CD8-positive, alpha-beta memory T cell (primary cell): ENCODE results near the gene TFAP2B. TPM values are rescaled to one million over a fixed set of nuclear protein-coding genes. Genes with fewer than 3 reads are reported as not detected.

ENCODE experiments used
- CTCF ChIA-PET: fragments of 350-600 bp; sonication (Branson Sonifier 250); formaldehyde crosslinking; loops from one replicate; lab custom pipeline; 2021; ENCODE audit warnings: antibody characterized with exemption; lab: Charles Lee
- POLR2A ChIA-PET: fragments of 350-600 bp; sonication (Branson Sonifier 250); formaldehyde crosslinking; loops from one replicate; lab custom pipeline; 2021; ENCODE audit warnings: antibody characterized with exemption; lab: Charles Lee
- DNase-seq, 5 donors: peaks; one replicate each; pipeline versions ENCODE4 v3.0.0 to v3.0.0-alpha.2; 2020 to 2022; ENCODE audit warnings: mixed read lengths in 1 of 5
- H3K27ac ChIP-seq: one replicate; pipeline ENCODE4 v1.7.0; 2013; ENCODE audit warnings: low read depth, mild to moderate bottlenecking, low read length, moderate library complexity
- H3K27me3 ChIP-seq: 2 replicates; pipeline ENCODE4 v1.7.0; 2013; ENCODE audit warnings: low read length, mild to moderate bottlenecking; ENCODE audit not compliant: insufficient read depth, poor library complexity, severe bottlenecking
- H3K36me3 ChIP-seq: 2 replicates; pipeline ENCODE4 v1.7.0; 2013; ENCODE audit warnings: mild to moderate bottlenecking, low read length, moderate library complexity; ENCODE audit not compliant: insufficient read depth
- H3K4me1 ChIP-seq: 2 replicates; pipeline ENCODE4 v1.7.0; 2013; ENCODE audit warnings: mild to moderate bottlenecking, low read length, moderate library complexity; ENCODE audit not compliant: insufficient read depth
- H3K4me3 ChIP-seq: 2 replicates; pipeline ENCODE4 v1.7.0; 2013; ENCODE audit warnings: mild to moderate bottlenecking, low read length
- H3K9me3 ChIP-seq: 2 replicates; pipeline ENCODE4 v1.7.0; 2013; ENCODE audit warnings: mild to moderate bottlenecking, low read length
- H3K27ac Mint-ChIP-seq, 8 donors: one replicate each; pipeline ENCODE4 v1.8.0; 2020 to 2021; ENCODE audit warnings: mixed read lengths in 8 of 8, mild to moderate bottlenecking in 6 of 8, inconsistent platforms in 3 of 8, moderate library complexity in 3 of 8
- H3K27me3 Mint-ChIP-seq, 2 donors: one replicate each; pipeline ENCODE4 v1.8.0; 2020 to 2021; ENCODE audit warnings: mixed read lengths in 2 of 2, mild to moderate bottlenecking in 1 of 2, moderate library complexity in 1 of 2
- H3K36me3 Mint-ChIP-seq, 3 donors: one replicate each; pipeline ENCODE4 v1.8.0; 2020 to 2021; ENCODE audit warnings: mixed read lengths in 3 of 3, inconsistent platforms in 1 of 3, mild to moderate bottlenecking in 1 of 3
- H3K4me1 Mint-ChIP-seq, 3 donors: one replicate each; pipeline ENCODE4 v1.8.0; 2020 to 2021; ENCODE audit warnings: mixed read lengths in 3 of 3, inconsistent platforms in 1 of 3, mild to moderate bottlenecking in 1 of 3
- H3K4me3 Mint-ChIP-seq, 7 donors: one replicate each; pipeline ENCODE4 v1.8.0; 2020 to 2021; ENCODE audit warnings: mixed read lengths in 7 of 7, mild to moderate bottlenecking in 6 of 7, moderate library complexity in 4 of 7, inconsistent platforms in 2 of 7
- H3K9me3 Mint-ChIP-seq, 5 donors: one replicate each; pipeline ENCODE4 v1.8.0; 2020 to 2022; ENCODE audit warnings: mixed read lengths in 5 of 5, mild to moderate bottlenecking in 3 of 5, moderate library complexity in 2 of 5, inconsistent platforms in 1 of 5
- polyA plus RNA-seq: library from polyadenylated mRNA; unstranded; fragments of 300-500 nt; fragmentation: Illumina TruSeq; gene quantifications from one replicate; pipeline ENCODE4 v1.2.3, GENCODE V29; 2021
- total RNA-seq, 2 experiments: library from RNA; stranded (reverse); gene quantifications; one replicate each; pipeline ENCODE4 v1.2.3, GENCODE V29; 2021

The TFAP2B gene
- total and polyA plus RNA-seq, 3 experiments from 2014 or later: not detected

DNA sequence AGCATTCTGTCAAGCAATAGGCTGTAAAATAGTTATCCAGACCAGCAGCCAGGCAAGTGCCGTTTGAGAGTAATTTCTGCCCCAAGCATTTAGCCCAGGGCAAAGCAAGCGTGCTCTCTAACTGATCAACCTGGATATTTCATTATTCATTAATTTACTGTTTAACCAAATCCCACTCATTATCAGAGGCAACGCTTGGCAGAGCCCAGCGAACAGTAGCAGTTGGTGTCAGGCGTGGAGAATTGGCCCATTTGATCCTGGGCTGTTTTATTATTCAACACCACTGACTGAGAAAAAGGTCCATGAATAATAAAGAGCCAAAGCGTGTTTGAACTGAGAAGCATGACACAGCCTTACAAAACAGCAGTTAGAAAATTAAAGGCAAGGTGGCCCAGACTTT lies 35.3 kb downstream of the TFAP2B start:
- POLR2A ChIA-PET: no interaction called here
- H3K27me3 ChIP-seq: no peaks in the 10 kb centered on the region
- CTCF ChIA-PET: no interaction called here
- H3K36me3 ChIP-seq: no peaks in the 10 kb centered on the region
- Mint-ChIP-seq H3K4me1 (no peaks in the 10 kb centered on the region), H3K27ac (no peak overlapping the region), H3K27me3 (peaks cover 17 to 33% of the 10 kb centered on the region in 2 donors), H3K36me3 (no peaks in the 10 kb centered on the region), H3K4me3 (no peak overlapping the region), H3K9me3 (peaks cover 0 to 7% (median 4%) of the 10 kb centered on the region in 5 donors)
- no peaks in the 10 kb centered on the region for H3K9me3 ChIP-seq
- no peak for DNase-seq
- no peak overlapping the region for H3K27ac ChIP-seq
- no peak overlapping the region for H3K4me3 ChIP-seq
- H3K4me1 ChIP-seq: no peaks in the 10 kb centered on the region

DNA sequence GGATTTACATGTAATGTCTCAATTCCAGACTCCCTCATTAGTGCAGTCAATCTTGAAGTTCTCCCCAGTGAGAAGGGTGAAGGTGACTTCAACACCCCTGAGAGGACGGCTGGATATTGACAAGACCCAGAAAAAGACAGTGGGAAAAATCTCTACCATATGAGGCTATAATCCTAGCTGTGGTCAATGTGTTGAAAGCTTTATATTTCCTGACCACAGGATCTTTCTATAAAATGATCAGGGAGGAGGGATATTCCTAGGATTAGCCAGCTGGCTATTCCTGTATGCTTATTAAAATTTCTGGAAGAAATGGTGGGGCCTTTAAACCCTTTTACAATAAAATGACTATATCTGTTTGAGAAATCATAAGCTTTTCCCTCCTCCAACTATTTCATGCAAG lies 43.0 kb downstream of the TFAP2B start:
- POLR2A ChIA-PET: no interaction called here
- CTCF ChIA-PET: no interaction called here
- peaks cover 0 to 8% (median 3%) of the 10 kb centered on the region in 5 donors for H3K9me3 Mint-ChIP-seq

DNA sequence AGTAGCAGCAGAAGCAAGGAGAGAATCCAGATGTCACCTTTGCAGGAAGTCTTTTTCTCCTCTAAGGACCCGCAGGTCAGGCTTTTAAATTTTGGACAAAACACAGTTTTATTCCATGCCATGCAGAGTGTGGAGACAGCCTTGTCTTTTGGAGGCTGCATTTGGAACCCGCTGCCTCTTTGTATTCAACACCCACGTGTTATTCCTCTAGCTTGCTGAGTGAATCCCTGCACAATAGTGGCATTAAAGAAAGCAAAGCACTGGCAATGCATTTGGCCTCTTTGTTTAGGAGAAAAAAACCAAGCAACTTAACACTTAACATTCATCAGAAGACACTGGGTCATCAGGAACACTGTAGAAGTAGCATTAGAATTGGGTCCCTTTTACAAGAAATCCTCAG lies 43.5 kb downstream of the TFAP2B start:
- H3K27me3 ChIP-seq: no peaks in the 10 kb centered on the region
- no peak for DNase-seq
- Mint-ChIP-seq H3K9me3 (peaks cover 0 to 8% (median 3%) of the 10 kb centered on the region in 5 donors), H3K4me3 (no peak overlapping the region), H3K27ac (no peak overlapping the region), H3K36me3 (no peaks in the 10 kb centered on the region), H3K4me1 (no peaks in the 10 kb centered on the region), H3K27me3 (no peaks in the 10 kb centered on the region)
- no peak overlapping the region for H3K27ac ChIP-seq
- no peaks in the 10 kb centered on the region for H3K9me3 ChIP-seq
- H3K4me1 ChIP-seq: no peaks in the 10 kb centered on the region
- POLR2A ChIA-PET: no interaction called here
- CTCF ChIA-PET: no interaction called here
- no peaks in the 10 kb centered on the region for H3K36me3 ChIP-seq
- H3K4me3 ChIP-seq: no peak overlapping the region

More for the DNA sequence above, 43.0 kb downstream of the TFAP2B start:
- DNase-seq: no peak
- Mint-ChIP-seq H3K4me1 (no peaks in the 10 kb centered on the region), H3K4me3 (no peak overlapping the region), H3K36me3 (no peaks in the 10 kb centered on the region), H3K27ac (no peak overlapping the region), H3K27me3 (no peaks in the 10 kb centered on the region)
- Histone ChIP-seq H3K9me3 (no peaks in the 10 kb centered on the region), H3K4me1 (no peaks in the 10 kb centered on the region), H3K27ac (no peak overlapping the region), H3K36me3 (no peaks in the 10 kb centered on the region), H3K27me3 (no peaks in the 10 kb centered on the region), H3K4me3 (no peak overlapping the region)

DNA sequence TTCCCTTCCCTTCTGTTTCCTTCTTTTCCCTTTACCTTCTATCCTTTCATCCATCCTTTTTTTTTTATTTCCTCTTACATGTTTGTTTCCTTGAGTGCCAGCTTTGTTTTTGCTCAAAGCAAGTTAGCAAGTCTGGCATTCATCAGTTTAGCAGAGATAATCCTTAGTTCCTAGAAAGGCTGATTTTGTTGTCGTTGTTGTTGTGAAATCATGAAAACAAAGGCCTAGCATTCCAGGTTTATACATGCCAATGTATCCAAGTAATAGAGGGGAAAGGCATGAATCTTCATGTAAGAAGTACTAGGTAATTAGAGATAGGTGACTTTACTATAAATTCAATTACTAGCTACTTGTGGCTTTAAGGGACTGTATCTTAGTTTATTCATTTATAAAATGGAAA lies 45.9 kb downstream of the TFAP2B start:
- Mint-ChIP-seq H3K27me3 (no peaks in the 10 kb centered on the region), H3K36me3 (no peaks in the 10 kb centered on the region), H3K9me3 (peaks cover 2 to 8% (median 2%) of the 10 kb centered on the region in 5 donors), H3K27ac (no peak overlapping the region), H3K4me3 (no peak overlapping the region), H3K4me1 (no peaks in the 10 kb centered on the region)
- Histone ChIP-seq H3K4me1 (no peaks in the 10 kb centered on the region), H3K36me3 (no peaks in the 10 kb centered on the region), H3K27me3 (no peaks in the 10 kb centered on the region), H3K4me3 (no peak overlapping the region), H3K9me3 (no peaks in the 10 kb centered on the region), H3K27ac (no peak overlapping the region)
- no peak for DNase-seq
- POLR2A ChIA-PET: no interaction called here
- CTCF ChIA-PET: no interaction called here

DNA sequence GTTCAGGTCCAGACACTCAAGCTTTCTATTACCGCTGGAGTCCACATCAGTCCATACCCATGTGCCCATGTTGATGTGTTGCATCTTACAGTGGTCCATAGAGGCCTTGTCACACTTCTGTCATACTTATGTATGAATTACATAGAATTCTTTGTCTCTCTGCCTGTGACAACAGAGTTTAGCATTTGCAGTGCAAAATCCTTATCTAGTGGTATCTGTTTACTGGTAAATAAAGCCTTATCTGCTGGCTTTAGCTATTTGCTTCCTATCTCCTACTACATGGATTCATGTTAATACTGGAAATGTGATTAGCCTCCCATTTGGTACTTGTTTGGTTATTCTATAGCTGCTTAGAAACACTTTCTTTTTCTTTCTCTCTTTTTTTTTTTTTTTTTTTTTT lies 49.8 kb downstream of the TFAP2B start:
- Mint-ChIP-seq H3K27ac (no peak overlapping the region), H3K9me3 (peaks cover 0 to 5% (median 4%) of the 10 kb centered on the region in 5 donors), H3K4me3 (no peak overlapping the region), H3K27me3 (no peaks in the 10 kb centered on the region), H3K4me1 (no peaks in the 10 kb centered on the region), H3K36me3 (no peaks in the 10 kb centered on the region)
- Histone ChIP-seq H3K36me3 (no peaks in the 10 kb centered on the region), H3K27me3 (no peaks in the 10 kb centered on the region), H3K4me1 (no peaks in the 10 kb centered on the region), H3K27ac (no peak overlapping the region), H3K4me3 (no peak overlapping the region), H3K9me3 (no peaks in the 10 kb centered on the region)
- POLR2A ChIA-PET: no interaction called here
- CTCF ChIA-PET: no interaction called here
- no peak for DNase-seq

DNA sequence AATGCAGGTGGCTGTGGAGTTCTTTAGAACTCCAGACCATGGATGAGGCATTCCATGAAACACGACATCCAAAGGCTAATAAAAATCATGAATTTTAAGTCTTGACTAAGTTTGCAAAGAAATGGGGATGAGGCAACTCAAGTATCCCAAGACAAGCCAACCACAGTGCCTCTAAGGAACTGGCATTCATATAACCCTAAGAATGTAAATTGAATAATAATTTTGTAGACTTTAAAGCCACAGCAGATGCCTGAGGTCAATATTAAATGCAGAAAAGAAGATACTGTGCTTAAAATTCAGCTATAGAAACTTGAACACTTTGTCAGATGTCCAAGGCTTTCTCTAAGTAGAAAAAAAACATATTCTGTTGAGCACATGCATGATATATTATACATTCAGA lies 54.5 kb downstream of the TFAP2B start:
- Histone ChIP-seq H3K9me3 (no peaks in the 10 kb centered on the region), H3K27ac (no peak overlapping the region), H3K4me3 (no peak overlapping the region), H3K4me1 (no peaks in the 10 kb centered on the region), H3K27me3 (no peaks in the 10 kb centered on the region), H3K36me3 (no peaks in the 10 kb centered on the region)
- H3K36me3 Mint-ChIP-seq: no peaks in the 10 kb centered on the region
- POLR2A ChIA-PET: no interaction called here
- no peaks in the 10 kb centered on the region for H3K27me3 Mint-ChIP-seq
- CTCF ChIA-PET: no interaction called here
- no peak for DNase-seq
- H3K4me1 Mint-ChIP-seq: no peaks in the 10 kb centered on the region
- H3K4me3 Mint-ChIP-seq: no peak overlapping the region
- no peak overlapping the region for H3K27ac Mint-ChIP-seq
- H3K9me3 Mint-ChIP-seq: peaks cover 0 to 11% (median 4%) of the 10 kb centered on the region in 5 donors

DNA sequence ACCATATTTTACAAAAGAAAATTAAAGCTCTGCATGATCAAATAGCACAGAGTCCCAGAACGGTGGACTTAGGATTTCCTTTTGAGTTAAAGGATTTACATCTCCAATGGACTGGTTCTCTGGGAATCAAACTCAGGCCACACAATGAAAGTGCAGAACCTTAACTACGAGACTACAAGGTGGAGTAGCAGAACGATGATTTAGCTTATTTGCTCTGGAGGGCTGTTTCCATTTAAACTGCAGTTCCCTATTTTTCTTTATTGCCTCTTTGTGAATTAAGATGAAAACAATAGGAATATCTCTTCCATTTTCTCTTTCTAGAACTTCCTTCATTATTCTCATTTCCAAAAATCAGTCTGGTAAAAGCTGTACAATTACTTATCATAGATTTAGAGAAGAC lies 65.7 kb downstream of the TFAP2B start:
- no peaks in the 10 kb centered on the region for H3K4me1 ChIP-seq
- no peaks in the 10 kb centered on the region for H3K36me3 ChIP-seq
- no peak for DNase-seq
- H3K4me3 ChIP-seq: no peak overlapping the region
- no peaks in the 10 kb centered on the region for H3K9me3 ChIP-seq
- CTCF ChIA-PET: no interaction called here
- Mint-ChIP-seq H3K36me3 (no peaks in the 10 kb centered on the region), H3K27ac (no peak overlapping the region), H3K4me1 (no peaks in the 10 kb centered on the region), H3K4me3 (no peak overlapping the region), H3K27me3 (no peaks in the 10 kb centered on the region), H3K9me3 (peaks cover 0 to 8% (median 5%) of the 10 kb centered on the region in 5 donors)
- no peak overlapping the region for H3K27ac ChIP-seq
- H3K27me3 ChIP-seq: no peaks in the 10 kb centered on the region
- POLR2A ChIA-PET: no interaction called here

DNA sequence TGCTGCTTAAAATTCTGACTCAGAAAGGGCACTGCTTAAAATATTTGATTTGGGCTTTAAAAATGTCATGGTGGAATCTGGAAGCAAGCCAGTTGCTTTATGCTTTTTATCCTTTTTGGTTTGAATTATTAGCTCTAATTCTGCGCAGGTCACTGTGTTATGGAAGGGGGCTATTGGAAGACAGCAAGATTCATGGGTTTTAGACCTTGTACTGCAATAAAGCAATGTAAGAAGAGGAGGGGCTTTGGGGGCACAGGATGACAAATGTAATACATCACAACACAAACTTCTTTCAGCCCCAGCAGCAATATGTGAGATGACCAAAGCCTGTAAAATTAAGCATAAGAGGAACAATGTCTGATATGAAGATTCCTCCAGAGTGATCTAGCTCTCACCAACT lies 68.4 kb downstream of the TFAP2B start:
- Histone ChIP-seq H3K27me3 (no peaks in the 10 kb centered on the region), H3K36me3 (no peaks in the 10 kb centered on the region), H3K9me3 (no peaks in the 10 kb centered on the region), H3K4me1 (no peaks in the 10 kb centered on the region), H3K27ac (no peak overlapping the region), H3K4me3 (no peak overlapping the region)
- ChIA-PET CTCF (no interaction called here), POLR2A (no interaction called here)
- Mint-ChIP-seq H3K36me3 (no peaks in the 10 kb centered on the region), H3K27me3 (no peaks in the 10 kb centered on the region), H3K27ac (no peak overlapping the region), H3K4me1 (no peaks in the 10 kb centered on the region), H3K9me3 (peaks cover 0 to 9% (median 6%) of the 10 kb centered on the region in 5 donors), H3K4me3 (no peak overlapping the region)
- DNase-seq: no peak

DNA sequence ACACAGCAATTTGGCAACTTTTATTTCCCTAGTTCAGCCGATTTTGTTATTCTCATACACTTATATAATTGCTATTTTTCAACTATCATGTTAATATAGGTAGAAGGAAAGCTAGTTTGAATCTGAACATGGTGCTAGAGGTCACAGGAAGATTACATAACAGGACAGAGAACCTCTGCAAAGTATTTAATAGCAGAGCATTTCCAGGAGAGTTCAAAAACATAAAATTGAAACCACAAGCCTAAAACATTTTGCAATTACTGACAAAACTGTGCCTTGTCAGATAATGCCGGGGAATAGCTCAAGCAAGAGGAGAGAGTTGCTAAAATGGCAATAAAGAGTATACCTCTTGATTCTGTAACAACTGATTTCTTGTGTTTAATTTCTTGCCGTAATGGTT lies 70.8 kb downstream of the TFAP2B start:
- Histone ChIP-seq H3K27ac (no peak overlapping the region), H3K4me3 (no peak overlapping the region), H3K4me1 (no peaks in the 10 kb centered on the region), H3K36me3 (no peaks in the 10 kb centered on the region), H3K27me3 (no peaks in the 10 kb centered on the region), H3K9me3 (no peaks in the 10 kb centered on the region)
- Mint-ChIP-seq H3K4me1 (no peaks in the 10 kb centered on the region), H3K36me3 (no peaks in the 10 kb centered on the region), H3K27ac (no peak overlapping the region), H3K9me3 (peaks cover 0 to 9% (median 7%) of the 10 kb centered on the region in 5 donors), H3K4me3 (no peak overlapping the region), H3K27me3 (no peaks in the 10 kb centered on the region)
- ChIA-PET CTCF (no interaction called here), POLR2A (no interaction called here)
- DNase-seq: no peak
